ENCODE data around the gene EXOSC5. TPM values are rescaled to one million over a fixed set of nuclear protein-coding genes. Genes with fewer than 3 reads are reported as not detected.

Gene EXOSC5
- total and polyA plus RNA-seq, 10 of the 15 experiments (the other 5 are each of a cell fraction or from before 2014, with no cell fraction given): 15.8 to 123 (median 52.7) TPM

GRCh38 chr19:41354343-41354953 lies 42.7 kb downstream of the EXOSC5 start:
- H3K27ac ChIP-seq (ENCODE audit: control insufficient read depth, insufficient read depth): no peak overlapping the region
- RAD21 ChIA-PET (ENCODE audit: unreplicated experiment): no interaction called here
- H4K20me1 ChIP-seq (ENCODE audit: control insufficient read depth, insufficient read depth): no peaks in the 10 kb centered on the region
- H3K4me1 ChIP-seq (ENCODE audit: control insufficient read depth, insufficient read depth, low read length): peaks cover 9% of the 10 kb centered on the region
- H3K27me3 ChIP-seq (replicated peaks in 1 of 2; ENCODE audit: control insufficient read depth in 2 of 2, insufficient read depth in 2 of 2, low read length in 1 of 2): no peaks in the 10 kb centered on the region
- CTCF ChIA-PET: interaction anchor here (1.0 to 6.4 kb wide), 3 partner anchors 10 to 150 kb away, joined by 3 to 91 read pairs (median 3); partner anchors contain the start of gene B9D2
- WGBS (ENCODE audit: insufficient coverage, insufficient replicate concordance, low lambda C conversion rate, missing lambda C conversion rate): 89% methylated on average over 23 of the region's 23 CpGs
- SMC1A ChIA-PET (ENCODE audit: uncharacterized antibody, unreplicated experiment): interaction anchor here (0.6 to 1.5 kb wide), 2 partner anchors 9 to 784 kb away, joined by 3 to 5 read pairs; partner anchors contain the start of gene B9D2
- intact Hi-C loops (cut with micrococcal nuclease; ENCODE audit: unreplicated experiment): loop anchor here (5.0 kb wide), 3 partner anchors 42 to 183 kb away; partner anchors contain the start of gene CCDC97
- no peaks in the 10 kb centered on the region for H3K9me3 ChIP-seq (replicated peaks; ENCODE audit: control insufficient read depth, insufficient read depth, low read length)
- BruUV-seq (replicated peaks): no TSS peak
- H3K4me2 ChIP-seq (ENCODE audit: control insufficient read depth, insufficient read depth): peak overlapping the region; percentile 21; the same call in 1 of the 2 replicates
- no peak for ATAC-seq
- in situ Hi-C loops (cut with MboI): no loop called here
- FAIRE-seq: no peak
- H3K9ac ChIP-seq (ENCODE audit: control insufficient read depth, insufficient read depth, low read length): peak overlapping the region; percentile 11; the same call in 1 of the 2 replicates
- H3K79me2 ChIP-seq (ENCODE audit: control insufficient read depth, insufficient read depth, low read length): peaks cover 40% of the 10 kb centered on the region
- no peak overlapping the region for H2AFZ ChIP-seq (ENCODE audit: control insufficient read depth, low read depth, low read length)
- H3K4me3 ChIP-seq: no peak overlapping the region; the same call in 1 of the 2 replicates
- TF ChIP-seq ZSCAN29 (IDR thresholded peaks at IDR 0.05): no peak
- no peak for TF ChIP-seq SRF (IDR thresholded peaks at IDR 0.05; ENCODE audit: low read depth in 2 of 2, low read length in 2 of 2)
- TF ChIP-seq PAX8 (IDR thresholded peaks at IDR 0.05): no peak
- no peak for TF ChIP-seq FOXK2 (IDR thresholded peaks at IDR 0.05)
- TF ChIP-seq HDAC6 (IDR thresholded peaks at IDR 0.05; ENCODE audit: unreplicated experiment): no peak
- no peak for TF ChIP-seq HCFC1 (IDR thresholded peaks at IDR 0.05; ENCODE audit: low read length)
- 0 out of 4 replicates have a peak, but pooled peaks of 1 of the 2 experiments have one; percentile 3 for TF ChIP-seq IKZF2 (IDR thresholded peaks at IDR 0.05)
- TF ChIP-seq NBN (IDR thresholded peaks at IDR 0.05): peak; percentile 2; the same call in 1 of the 2 replicates
- TF ChIP-seq NFIC (IDR thresholded peaks at IDR 0.05; ENCODE audit: low read depth, low read length): no peak
- no peak for TF ChIP-seq EP300 (IDR thresholded peaks at IDR 0.05; ENCODE audit: borderline replicate concordance in 1 of 2, control insufficient read depth in 1 of 2, low read depth in 2 of 2, low read length in 2 of 2)
- TF ChIP-seq NKRF (conservative IDR thresholded peaks at IDR 0.05): no peak
- TF ChIP-seq CTCF (IDR thresholded peaks at IDR 0.05 in 2 of 3, conservative IDR thresholded peaks at IDR 0.05 in 1 of 3; ENCODE audit: control insufficient read depth in 2 of 3, extremely low read depth in 1 of 3, insufficient read depth in 1 of 3, low read depth in 3 of 3, low read length in 3 of 3): no peak
- TF ChIP-seq PKNOX1 (IDR thresholded peaks at IDR 0.05): peak; percentile 72
- DNase-seq (ENCODE audit: low read depth, low spot score): no peak
- POLR2A ChIA-PET: no interaction called here
- H3K36me3 ChIP-seq (ENCODE audit: control insufficient read depth in 2 of 2, insufficient read depth in 2 of 2, low read length in 1 of 2): no peaks in the 10 kb centered on the region; a peak in 1 of 4 replicates

All from GM12878 (cell line).